Lower leg skin (tissue), 3 donors: ENCODE data around the gene CPEB3.

Experiments
- POLR2A ChIP-seq, 2 donors: fragments of 450-650 bp; IDR thresholded peaks; one replicate each; pipeline ENCODE4 v1.6.1; 2016 to 2017; ENCODE audit warnings: antibody characterized with exemption in 2 of 2, mild to moderate bottlenecking in 1 of 2, moderate library complexity in 1 of 2
- TF ChIP-seq, protein P1 (sequence below), 3 donors: fragments of 450-650 bp; IDR thresholded peaks; one replicate each; pipeline ENCODE4 v1.5.1; 2016; ENCODE audit warnings: antibody characterized with exemption in 3 of 3, mild to moderate bottlenecking in 3 of 3, moderate library complexity in 2 of 3

- TF ChIP-seq, protein P1, sequence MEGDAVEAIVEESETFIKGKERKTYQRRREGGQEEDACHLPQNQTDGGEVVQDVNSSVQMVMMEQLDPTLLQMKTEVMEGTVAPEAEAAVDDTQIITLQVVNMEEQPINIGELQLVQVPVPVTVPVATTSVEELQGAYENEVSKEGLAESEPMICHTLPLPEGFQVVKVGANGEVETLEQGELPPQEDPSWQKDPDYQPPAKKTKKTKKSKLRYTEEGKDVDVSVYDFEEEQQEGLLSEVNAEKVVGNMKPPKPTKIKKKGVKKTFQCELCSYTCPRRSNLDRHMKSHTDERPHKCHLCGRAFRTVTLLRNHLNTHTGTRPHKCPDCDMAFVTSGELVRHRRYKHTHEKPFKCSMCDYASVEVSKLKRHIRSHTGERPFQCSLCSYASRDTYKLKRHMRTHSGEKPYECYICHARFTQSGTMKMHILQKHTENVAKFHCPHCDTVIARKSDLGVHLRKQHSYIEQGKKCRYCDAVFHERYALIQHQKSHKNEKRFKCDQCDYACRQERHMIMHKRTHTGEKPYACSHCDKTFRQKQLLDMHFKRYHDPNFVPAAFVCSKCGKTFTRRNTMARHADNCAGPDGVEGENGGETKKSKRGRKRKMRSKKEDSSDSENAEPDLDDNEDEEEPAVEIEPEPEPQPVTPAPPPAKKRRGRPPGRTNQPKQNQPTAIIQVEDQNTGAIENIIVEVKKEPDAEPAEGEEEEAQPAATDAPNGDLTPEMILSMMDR (IDR thresholded peaks at IDR 0.05), result no peak
- TF ChIP-seq POLR2A (IDR thresholded peaks at IDR 0.05), result no peak
These were observed 1.3 kb upstream of the CPEB3 start for GRCh38 chr10:92291921-92292845.
